HG03378 (cell line): ENCODE results near the gene C16orf46.
A peak's percentile ranks its signal among the peaks of the same experiment; 100 is the strongest.
"Not testable (repeated sequence)": the region's sequence is repeated elsewhere in the genome, so short reads cannot be mapped to it uniquely, and the experiment has no call there.

ENCODE experiments used
- ATAC-seq: cut with Tn5 transposase; IDR thresholded peaks from one replicate; pipeline ENCODE4 v1.9.1; 2021; ENCODE audit warnings: mild to moderate bottlenecking, moderate library complexity; ENCODE audit not compliant: unreplicated experiment

Gene C16orf46, protein sequence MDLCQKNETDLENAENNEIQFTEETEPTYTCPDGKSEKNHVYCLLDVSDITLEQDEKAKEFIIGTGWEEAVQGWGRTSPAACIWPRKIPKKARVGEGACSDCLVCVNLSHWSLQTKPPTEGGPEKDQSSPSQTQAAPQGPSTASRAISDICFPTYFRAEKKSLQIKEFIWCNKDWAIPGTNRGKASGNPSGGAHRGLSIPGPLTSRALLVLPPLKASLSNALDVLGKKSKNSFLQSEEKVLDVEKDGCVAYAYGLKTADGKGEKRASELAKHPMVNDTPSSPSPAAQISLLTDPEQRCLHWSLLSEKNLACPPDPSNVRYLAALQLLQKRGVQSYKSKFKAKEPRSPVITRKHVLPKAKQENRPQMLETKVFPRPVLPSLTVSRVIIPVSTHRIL

DNA sequence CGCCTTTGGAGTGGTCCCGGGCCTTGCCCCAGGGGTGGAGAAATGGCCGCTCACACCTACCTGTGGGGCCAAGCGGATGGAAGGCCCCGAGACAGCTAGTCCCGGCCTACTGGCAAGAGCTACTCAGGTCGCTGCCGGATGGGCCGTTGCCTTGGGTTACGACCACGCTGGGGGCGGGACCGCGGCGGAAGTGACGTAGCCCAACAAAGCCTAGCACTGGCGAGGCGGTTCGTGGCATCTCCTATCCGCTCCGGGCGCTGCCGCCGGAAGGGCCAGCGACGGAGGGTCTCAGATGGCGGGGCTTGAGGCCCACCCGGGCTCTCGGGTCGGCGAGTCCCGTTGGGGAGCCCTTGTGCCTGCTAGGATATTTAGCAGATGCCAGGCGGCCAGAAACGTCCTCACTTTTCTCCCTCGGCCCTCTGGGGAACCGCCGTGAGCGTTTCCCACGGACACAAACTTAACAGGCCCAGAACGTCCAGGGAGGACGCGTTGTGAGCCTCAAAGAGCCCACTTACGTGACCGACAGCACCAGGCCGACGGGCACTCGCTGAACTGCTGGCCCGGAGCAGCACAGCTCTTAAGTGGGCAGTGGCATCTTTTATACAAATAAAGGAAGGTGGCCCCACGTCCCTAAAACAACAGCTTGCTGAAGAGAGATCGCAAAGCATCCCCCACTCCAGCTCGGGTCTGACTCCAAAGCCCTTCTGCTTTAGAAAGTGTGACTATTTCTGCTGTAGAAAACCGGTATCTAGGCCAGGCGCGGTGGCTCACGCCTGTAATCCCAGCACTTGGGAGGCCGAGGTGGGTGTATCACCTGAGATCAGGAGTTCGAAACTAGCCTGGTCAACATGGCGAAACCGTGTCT is at the start of gene C16orf46:
TSS of gene C16orf46 (minus strand) at position 163 of the 865 bp plus-strand sequence. CDS start 13,283 bp downstream, outside the sequence.
- ATAC-seq, result peak; percentile 94

DNA sequence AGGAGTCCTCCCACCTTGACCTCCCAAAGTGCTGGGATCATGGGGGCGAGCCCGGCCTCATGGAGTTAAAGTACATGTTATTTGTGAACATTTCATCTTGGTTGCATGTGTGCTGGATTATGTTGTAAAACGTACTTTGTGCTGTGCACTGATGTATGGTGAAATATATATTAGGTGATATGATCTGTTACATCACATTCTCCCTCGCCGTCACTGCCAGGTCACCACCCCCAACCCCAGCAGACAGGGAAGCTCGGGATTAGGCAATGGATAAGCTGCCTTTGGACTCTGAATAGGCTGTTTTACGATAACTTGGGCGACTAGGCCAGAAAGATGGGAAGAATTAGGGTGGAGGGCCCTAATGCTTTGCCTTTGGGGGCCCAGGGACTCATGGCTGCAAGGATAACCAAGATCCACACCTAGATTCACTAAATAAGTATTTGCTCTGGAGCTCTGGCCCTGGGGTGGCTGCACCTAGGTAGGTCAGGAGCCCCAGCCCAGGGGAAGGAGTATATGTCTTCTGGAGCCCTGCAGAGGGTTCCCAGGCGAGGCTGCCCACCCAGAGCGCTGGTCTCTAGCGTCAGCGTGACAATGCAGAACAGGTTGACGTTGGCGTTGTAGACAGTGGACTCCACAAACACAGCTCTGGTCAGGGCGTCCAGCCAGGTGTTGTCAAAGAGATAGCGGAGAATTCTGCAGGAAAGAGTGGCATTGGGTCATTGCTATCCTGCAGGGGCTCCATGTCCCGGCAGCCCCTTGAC is 46.2 kb upstream of the C16orf46 start:
- no peak for ATAC-seq

DNA sequence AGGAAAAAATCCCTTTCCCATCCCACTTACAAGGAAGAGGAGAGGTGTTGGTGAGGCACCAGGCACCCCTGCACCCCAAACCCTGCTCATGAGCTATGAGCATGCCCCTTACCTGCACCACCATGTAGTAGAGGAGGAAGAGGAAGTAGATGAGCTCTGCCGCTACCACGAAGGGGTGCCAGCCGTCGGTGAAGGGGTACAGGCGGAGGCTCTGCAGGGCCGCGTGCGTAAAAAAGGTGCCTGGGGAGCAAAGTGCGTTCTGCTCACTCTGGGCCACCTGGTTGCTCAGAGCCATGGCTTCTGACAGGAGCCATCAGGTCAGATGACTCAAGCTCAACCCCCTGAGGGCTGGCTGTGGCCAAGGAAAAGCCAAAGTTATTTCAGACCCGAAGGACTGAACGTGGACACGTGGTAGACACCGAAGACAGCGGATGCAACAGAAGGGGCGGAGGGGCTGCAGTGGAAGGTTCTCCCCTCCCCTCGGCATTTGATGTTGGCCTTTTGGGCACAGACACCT is 44.5 kb upstream of the C16orf46 start:
- ATAC-seq, result no peak

DNA sequence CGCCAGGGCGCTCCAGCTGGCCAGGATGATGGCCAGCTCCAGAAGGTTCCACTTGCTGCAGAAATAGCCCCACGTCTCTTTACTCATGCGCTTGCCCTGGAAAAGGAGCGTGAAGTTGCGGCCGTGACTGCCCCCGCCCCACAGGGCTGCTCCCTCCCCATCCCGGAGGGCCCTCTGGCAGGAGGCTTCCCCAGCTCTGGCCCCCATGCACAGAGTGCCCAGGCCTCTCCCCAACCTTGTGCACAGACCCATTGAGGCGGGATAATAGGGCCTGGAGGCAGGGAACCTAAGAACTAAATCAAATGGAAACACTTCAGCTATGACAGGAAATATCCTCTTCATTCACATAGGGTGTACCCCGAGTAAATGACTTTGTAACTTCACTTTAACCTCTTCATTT is 40.4 kb upstream of the C16orf46 start:
- no peak for ATAC-seq

DNA sequence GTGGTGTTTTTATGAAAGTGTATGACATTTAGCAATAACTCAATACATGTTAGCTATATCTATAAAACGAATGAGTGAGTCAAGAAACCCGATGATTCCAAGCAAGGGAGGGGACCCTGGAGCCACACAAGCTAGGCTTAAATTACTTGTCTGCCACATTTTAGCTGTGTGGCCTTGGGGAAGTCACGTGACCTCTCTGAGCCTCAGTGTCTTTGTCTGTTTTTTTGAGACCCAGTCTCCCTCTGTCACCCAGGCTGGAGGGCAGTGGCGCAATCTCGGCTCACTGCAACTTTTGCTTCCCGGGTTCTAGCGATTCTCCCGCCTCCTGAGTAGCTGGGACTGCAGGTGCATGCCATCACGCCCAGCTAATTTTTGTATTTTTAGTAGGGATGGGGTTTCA is 39.2 kb upstream of the C16orf46 start:
- no peak for ATAC-seq

DNA sequence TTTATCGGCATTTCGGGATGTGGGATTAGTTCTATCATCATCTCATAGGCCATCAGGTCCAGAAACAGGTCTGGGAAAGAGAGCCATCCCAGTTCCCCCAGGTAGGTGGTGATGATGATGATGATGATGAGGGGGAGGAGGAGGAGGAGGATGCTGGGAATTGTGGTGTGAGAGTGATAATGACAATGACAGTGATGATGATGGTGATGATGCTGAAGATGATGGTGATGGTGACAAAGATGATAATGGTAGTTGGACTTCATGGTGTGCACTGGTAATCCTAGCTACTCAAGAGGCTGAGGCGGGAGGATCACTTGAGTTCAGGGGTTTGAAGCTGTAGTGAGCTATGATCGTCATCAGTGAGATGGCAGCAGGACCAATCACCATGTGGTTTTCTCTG is 35.4 kb upstream of the C16orf46 start:
- no peak for ATAC-seq

DNA sequence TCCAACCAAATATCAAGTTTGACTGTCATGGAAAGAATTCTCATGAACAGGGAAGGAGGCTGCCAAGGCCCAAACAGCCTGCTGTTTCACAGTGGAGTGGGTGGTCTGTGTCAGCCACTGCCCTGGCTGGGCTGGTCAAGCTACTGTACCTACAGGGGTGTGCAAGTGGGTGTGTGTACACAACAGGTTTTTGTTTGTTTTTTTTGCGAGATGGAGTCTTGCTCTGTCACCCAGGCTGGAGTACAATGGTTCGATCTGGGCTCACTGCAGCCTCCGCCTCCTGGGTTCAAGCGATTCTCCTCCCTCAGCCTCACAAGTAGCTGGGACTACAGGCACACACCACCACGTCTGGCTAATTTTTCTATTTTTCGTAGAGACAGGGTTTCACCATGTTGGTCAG is 32.2 kb upstream of the C16orf46 start:
- ATAC-seq, result not testable (repeated sequence)

DNA sequence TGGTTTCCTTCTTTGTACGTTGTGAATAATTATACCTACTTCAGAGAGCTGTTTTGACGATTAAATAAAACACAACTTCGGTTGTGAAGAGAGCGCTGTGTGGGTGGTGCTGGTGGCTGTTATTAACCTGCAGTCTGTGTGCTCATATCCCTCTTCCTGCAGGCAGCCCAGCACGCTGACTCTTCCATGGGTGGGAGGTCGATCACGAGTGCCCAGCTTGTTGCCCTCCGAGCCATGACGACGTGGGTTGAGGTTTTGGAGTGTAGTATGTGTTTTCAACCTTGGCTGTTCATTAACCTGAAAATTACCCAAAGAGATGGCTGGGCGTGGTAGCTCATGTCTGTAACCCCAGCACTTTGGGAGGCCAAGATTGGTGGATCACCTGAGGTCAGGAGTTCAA is 30.5 kb upstream of the C16orf46 start:
- ATAC-seq, result no peak

DNA sequence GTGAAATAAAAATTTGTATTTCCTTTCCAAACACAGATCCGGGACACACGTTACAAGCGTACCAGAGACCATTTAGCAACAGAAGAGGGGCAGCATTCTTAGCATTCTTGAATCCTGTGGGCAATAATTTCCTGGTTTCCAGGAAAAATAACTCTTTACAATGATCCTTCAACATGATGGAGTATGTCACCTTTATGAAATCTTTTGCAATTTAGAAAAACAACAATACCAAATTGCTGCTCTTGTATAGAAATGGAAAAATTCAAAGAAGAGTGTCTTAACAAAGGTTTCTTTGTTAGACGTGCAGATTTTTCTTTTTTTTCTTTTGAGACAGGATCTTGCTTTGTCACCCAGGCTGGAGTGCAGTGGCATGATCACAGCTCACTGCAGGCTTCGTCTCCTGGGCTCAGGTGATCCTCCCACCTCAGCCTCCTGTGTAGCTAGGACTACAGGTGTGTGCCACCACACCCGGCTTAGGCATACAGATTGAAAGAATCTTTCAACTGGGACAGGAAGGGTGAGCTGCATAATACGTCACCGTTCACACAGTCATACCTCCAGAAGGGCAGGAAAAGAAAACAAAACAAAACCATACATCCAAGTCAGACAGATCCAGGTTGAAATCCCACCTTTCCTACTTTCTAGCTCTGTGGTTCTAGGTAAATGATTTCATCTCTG is 29.9 kb upstream of the C16orf46 start:
- no peak for ATAC-seq

DNA sequence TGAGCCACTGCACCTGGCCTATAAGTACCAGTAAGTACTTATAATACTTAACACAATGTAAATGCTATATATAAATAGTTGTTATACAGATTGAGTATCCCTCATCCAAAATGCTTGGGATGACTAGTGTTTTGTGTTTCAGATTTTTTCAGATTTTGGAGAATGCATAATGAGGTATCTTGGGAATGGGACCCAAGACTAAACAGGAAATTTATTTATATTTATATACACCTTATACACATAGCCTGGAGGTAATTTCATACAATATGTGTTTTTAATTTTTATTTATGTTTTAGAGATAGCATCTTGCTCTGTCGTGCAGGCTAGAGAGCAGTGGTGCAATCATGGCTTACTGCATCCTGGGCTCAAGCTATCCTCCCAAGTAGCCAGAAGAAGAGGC is 28.9 kb upstream of the C16orf46 start:
- no peak for ATAC-seq

DNA sequence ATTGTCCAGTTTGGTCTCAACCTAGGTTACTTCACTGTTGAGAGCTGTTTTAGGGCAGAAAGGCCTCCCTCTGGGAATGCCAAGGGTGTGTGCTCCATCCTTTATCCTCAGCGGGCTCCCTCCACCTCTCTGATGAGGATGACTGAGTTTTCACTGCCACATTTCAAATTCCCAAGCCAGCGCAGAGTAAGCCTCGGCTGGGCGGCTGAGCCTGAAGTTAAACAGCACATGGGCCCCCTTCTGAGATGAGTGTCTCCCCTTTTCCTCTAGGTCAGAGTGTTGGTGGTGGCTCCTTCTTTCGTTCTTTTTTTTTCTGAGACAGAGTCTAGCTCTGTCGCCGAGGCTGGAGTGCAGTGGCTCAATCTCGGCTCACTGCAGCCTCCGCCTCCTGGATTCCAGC is 24.7 kb upstream of the C16orf46 start:
- ATAC-seq, result no peak

DNA sequence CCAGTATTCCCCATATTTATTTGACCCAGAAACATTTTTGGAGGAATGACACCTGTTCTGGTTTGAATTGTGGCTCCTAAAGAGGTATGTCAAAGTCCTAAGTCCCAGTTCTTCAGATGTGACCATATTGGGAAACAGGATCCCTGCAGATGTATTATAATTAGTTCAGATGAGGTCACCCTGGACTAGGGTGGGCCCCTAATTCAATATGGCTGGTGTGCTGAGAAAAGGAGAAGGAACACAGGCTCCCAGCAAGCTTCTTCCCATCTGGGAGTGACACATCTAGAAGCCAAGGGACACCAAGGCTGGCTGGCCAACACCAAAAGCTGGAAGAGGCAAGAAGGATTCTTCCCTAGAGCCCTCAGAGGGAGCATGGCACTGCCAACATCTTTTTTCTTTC is 22.9 kb upstream of the C16orf46 start:
- ATAC-seq, result no peak

DNA sequence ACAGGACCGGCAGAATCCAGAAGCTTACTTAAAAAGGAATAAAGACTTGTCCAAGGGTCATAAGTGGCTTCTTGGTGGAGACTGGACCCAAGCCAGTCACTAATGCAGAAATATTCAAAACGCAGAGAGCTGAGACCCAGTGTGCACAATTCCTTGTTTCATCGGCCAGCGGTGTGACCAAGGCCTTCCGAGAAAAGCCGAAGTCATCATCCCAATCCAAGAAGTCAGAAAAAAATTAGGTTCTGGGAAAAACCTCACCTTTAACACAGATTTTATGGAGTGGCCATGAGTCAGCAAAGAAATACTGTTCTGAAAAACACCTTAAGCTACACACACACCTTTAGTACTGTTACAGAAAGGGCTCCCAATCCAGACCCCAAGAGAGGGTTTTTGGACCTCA is 20.2 kb upstream of the C16orf46 start:
- no peak for ATAC-seq

DNA sequence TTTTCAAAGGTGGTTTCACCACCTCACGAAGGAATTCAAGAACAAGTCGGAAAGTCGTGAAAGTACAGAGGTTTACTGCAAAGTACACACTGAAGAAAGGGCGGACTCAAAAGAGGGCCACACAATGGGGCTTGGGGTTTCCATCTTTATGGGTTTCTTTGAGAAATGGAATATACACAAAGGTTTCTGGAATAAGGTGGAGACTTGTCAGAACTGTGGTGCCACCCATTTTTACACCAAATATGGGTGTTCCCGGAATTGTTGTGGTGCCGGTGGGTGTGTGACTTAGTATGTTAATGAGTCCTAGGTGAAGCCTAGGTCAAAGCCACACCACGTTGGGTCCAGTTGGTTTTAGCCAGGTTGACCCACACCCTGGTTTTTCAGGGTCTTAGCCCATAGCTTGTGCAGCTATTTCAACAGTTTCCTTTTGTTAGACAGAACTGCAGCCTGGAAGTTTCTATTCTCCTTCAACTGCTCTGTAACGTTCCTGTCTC is 19.7 kb upstream of the C16orf46 start:
- ATAC-seq, result no peak

DNA sequence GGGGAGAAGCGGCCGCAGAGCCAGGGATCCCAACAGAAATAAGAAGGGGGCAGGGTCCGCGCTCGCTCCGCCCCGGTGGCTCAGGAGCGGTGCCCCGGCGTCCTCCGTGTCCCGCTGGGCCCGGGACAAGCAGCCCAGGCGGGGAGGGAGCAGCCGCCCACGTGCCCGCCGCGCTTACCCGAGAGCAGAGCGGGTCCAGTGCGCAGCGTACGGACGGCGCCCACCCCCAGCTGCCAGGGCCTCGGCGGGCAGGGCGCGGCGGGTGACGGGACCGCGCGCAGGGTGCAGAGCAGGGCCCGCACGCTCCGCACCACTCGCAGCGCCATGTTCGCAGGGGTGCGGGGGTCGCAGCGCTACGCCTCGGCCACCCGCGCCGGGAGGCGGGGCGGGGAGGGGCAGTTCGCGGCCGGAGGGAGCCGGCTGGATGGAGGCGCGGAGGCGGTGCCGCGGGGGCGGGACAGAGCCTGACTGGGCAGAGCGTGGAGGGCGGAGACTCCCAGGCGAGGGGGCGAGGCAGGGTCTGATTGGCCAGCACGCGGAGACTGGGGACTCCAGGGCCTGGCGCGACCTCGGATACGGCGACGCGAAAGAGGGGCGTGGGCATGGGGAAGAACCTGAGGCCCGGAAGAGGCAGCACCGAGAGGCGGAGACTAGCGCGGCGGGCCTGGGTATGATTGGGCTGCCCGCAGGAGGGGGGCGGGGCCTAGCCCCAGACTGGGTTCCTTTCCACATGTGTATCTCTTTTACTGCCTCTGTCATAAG is 19.1 kb upstream of the C16orf46 start, which contains the start of gene GCSH:
TSS of gene GCSH (minus strand) at position 443 of the 762 bp plus-strand sequence. CDS start at position 326, 117 bp downstream.
- peak; percentile 96 for ATAC-seq

DNA sequence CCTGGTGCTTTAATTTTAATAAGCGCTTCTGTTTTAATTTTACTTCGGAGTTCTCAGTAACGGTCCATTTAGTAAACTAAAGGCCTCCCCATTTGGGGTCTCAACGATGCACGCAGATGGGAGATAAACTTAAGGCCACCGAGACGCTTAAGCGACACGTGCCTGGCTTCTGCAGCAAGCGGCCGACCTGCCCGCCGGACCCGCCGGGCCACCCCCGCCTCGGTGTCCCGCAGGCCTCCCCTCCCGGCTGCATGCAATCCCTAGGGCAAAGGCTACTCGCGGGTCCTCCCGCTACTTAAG is 18.6 kb upstream of the C16orf46 start:
- ATAC-seq, result peak; percentile 5

DNA sequence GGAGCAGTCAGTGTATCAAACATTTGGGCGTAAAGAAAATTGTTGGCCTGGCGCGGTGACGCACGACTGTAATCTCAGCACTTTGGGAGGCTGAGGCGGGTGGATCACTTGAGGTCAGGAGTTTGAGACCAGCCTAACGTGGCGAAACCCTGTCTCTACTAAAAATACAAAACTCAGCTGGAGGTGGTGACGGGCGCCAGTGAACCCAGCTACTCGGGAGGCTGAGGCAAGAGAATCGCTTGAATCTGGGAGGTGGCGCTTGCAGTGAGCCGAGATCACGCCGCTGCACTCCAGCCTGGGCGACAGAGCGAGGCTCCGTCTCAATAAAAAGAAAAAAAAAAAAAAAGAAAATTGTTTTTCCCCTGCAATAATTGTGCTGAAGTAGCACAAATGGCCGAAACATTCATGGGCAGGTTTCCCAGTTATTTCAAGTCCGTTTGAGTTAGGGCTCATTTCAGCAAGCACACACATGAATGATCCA is 17.8 kb upstream of the C16orf46 start:
- ATAC-seq, result no peak

DNA sequence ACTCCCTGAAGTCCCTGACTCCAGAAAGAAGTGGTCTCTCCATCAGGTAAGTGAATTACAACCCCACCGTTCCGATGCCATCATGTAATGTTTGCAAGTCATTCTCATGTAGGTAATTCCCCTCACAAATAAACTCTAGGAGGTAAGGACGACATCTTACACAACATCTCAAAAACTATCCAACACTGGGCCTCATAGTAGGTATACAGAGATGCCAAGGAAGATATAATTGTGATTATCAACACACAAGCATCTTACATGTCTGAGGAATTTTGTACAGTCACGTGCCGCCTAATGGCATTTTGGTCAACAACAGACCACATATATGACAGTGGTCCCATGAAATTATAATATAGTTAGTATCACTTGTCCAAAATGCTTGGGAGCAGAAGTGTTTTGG is 11.8 kb upstream of the C16orf46 start:
- ATAC-seq, result no peak

DNA sequence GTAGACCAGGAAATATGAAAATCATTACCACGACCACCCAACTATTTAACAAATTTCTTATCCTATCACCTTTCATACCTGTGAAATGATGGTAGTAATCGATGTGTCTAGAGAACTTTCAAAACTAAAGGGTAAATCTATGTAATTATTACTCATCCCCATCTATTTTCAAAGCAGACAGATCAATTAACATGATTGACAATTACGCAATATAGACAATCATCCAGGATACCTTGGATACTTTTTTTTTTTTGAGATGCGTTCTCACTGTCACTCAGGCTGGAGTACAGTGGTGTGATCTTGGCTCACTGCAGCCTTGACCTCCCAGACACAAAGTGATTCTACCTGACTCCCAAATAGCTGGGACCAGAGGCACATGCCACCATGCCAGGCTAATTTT is 4.0 kb upstream of the C16orf46 start:
- ATAC-seq, result no peak

DNA sequence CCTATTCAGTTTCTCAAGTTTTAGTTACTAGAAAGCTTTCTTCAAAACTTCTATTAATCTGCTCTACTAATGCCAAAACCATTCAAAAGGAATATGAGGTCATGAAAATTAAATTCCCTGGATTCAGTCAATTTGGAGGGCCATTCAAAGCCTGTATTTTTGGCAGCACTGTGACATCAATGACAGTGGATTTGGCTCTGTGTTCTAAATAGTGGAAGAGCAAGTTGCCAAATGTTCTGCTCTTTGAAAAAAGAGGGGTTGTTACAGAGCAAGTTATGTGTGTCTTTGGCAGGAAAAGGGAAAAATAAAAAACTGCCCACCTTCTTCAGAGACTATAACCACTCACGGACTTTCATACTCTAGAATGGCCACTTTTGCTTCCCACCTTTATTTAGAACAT is 3.2 kb upstream of the C16orf46 start:
- ATAC-seq, result no peak
